H1 (cell line): Measurements from ENCODE around the gene SCYGR7. TPM values are rescaled to one million over a fixed set of nuclear protein-coding genes. Genes with fewer than 3 reads are reported as not detected.

Experiments
- CTCF ChIA-PET: fragments of 300-600 bp; sonication (Branson Sonifier 250); formaldehyde crosslinking; loops from one replicate; lab custom pipeline; 2021; ENCODE audit not compliant: partially characterized antibody; lab: Charles Lee
- POLR2A ChIA-PET: fragments of 300-600 bp; sonication (Branson Sonifier 250); formaldehyde crosslinking; loops from one replicate; lab custom pipeline; 2021; ENCODE audit warnings: inconsistent platforms; ENCODE audit not compliant: partially characterized antibody; lab: Charles Lee
- DNase-seq, 2 experiments: peaks; one replicate each; pipeline versions ENCODE4 v3.0.0 to v3.0.0-alpha.2; 2010 to 2022; ENCODE audit warnings: low spot score in 2 of 2, low read depth in 1 of 2, mixed read lengths in 1 of 2
- FAIRE-seq: peaks from 2 replicates; lab custom pipeline; 2011; peaks lifted over from hg19 to GRCh38; lab: Jason Lieb, UNC
- H2AFZ ChIP-seq: 2 replicates; pipeline ENCODE4 v1.8.1; 2012; ENCODE audit warnings: low read length, inconsistent platforms
- H2AK5ac ChIP-seq: 2 replicates; pipeline ENCODE4 v1.6.1; 2013; ENCODE audit warnings: low read depth, low read length
- H2BK120ac ChIP-seq: replicated peaks from 2 replicates; pipeline ENCODE3; 2013; ENCODE audit warnings: low read depth, low read length, inconsistent platforms
- H2BK12ac ChIP-seq: 2 replicates; pipeline ENCODE4 v1.6.1; 2013; ENCODE audit warnings: low read depth, low read length
- H2BK15ac ChIP-seq: 2 replicates; pipeline ENCODE4 v1.6.1; 2013; ENCODE audit warnings: low read length
- H2BK20ac ChIP-seq: 2 replicates; pipeline ENCODE4 v1.6.1; 2013; ENCODE audit warnings: low read length
- H2BK5ac ChIP-seq: 2 replicates; pipeline ENCODE4 v1.6.1; 2013; ENCODE audit warnings: low read depth, low read length
- H3K14ac ChIP-seq: 2 replicates; pipeline ENCODE4 v1.6.1; 2013; ENCODE audit warnings: inconsistent platforms; ENCODE audit not compliant: insufficient read length
- H3K18ac ChIP-seq: 2 replicates; pipeline ENCODE4 v1.6.1; 2013; ENCODE audit warnings: low read length; ENCODE audit errors: extremely low read depth
- H3K23ac ChIP-seq: 2 replicates; pipeline ENCODE4 v1.6.1; 2013; ENCODE audit warnings: inconsistent platforms; ENCODE audit not compliant: insufficient read length
- H3K23me2 ChIP-seq: 2 replicates; pipeline ENCODE4 v1.6.1; 2013; ENCODE audit warnings: low read depth, low read length
- H3K27ac ChIP-seq: 2 replicates; pipeline ENCODE4 v1.6.1; 2011; ENCODE audit warnings: low read depth, low read length, inconsistent platforms
- H3K27me3 ChIP-seq, 4 experiments: replicated peaks in 1 of 4; 1 replicate in 1 of 4; 2 replicates in 3 of 4; pipeline versions ENCODE4 v1.6.1 to v1.8.1; 2011 to 2013; ENCODE audit warnings: low read length in 3 of 4, mild to moderate bottlenecking in 3 of 4, inconsistent platforms in 2 of 4, mixed read lengths in 2 of 4, moderate library complexity in 1 of 4; ENCODE audit not compliant: control insufficient read depth in 3 of 4, insufficient read depth in 3 of 4; ENCODE audit errors: extremely low read depth in 1 of 4
- H3K36me3 ChIP-seq, 4 experiments: 2 replicates each; pipeline versions ENCODE4 v1.6.1 to v1.8.1; 2011 to 2013; ENCODE audit warnings: mild to moderate bottlenecking in 4 of 4, low read length in 3 of 4, moderate library complexity in 2 of 4, control low read depth in 1 of 4, inconsistent platforms in 1 of 4; ENCODE audit not compliant: insufficient read depth in 4 of 4, control insufficient read depth in 2 of 4
- H3K4ac ChIP-seq: replicated peaks from 2 replicates; pipeline ENCODE3; 2013; ENCODE audit warnings: low read length, low read depth, mixed read lengths, inconsistent platforms; ENCODE audit not compliant: insufficient read length
- H3K4me1 ChIP-seq, 4 experiments: replicated peaks in 1 of 4; 1 replicate in 1 of 4; 2 replicates in 3 of 4; pipeline versions ENCODE4 v1.6.1 to v1.8.1; 2011 to 2013; ENCODE audit warnings: low read length in 3 of 4, inconsistent platforms in 2 of 4, mixed read lengths in 1 of 4; ENCODE audit not compliant: insufficient read depth in 4 of 4, control insufficient read depth in 3 of 4
- H3K4me2 ChIP-seq, 2 experiments: 2 replicates each; pipeline versions ENCODE4 v1.6.1 to v1.8.1; 2011 to 2013; ENCODE audit warnings: low read depth in 2 of 2, low read length in 2 of 2, control low read depth in 1 of 2, inconsistent platforms in 1 of 2, mild to moderate bottlenecking in 1 of 2; ENCODE audit not compliant: insufficient read depth in 1 of 2
- H3K4me3 ChIP-seq, 4 experiments: fragments of 200-600, 300-600 bp in 1 of 4; sonication (generic), shearing (Covaris generic), sonication (Bioruptor Twin) in 1 of 4; 2 replicates each; pipeline versions ENCODE4 v1.5.1 to v1.8.1; 2011 to 2016; ENCODE audit warnings: low read length in 4 of 4, low read depth in 3 of 4, control low read depth in 2 of 4, inconsistent platforms in 2 of 4, mild to moderate bottlenecking in 2 of 4, mixed read lengths in 1 of 4, moderate library complexity in 1 of 4; ENCODE audit not compliant: insufficient read depth in 2 of 4; ENCODE audit errors: extremely low read depth in 1 of 4
- H3K56ac ChIP-seq: replicated peaks from 2 replicates; pipeline ENCODE3; 2013; ENCODE audit warnings: low read depth, mild to moderate bottlenecking, mixed read lengths, low read length, inconsistent platforms; ENCODE audit not compliant: insufficient read length
- H3K79me1 ChIP-seq: 2 replicates; pipeline ENCODE4 v1.6.1; 2013; ENCODE audit warnings: low read depth, low read length, control low read depth
- H3K79me2 ChIP-seq, 2 experiments: 2 replicates each; pipeline versions ENCODE4 v1.6.1 to v1.8.1; 2012 to 2013; ENCODE audit warnings: low read length in 2 of 2, mild to moderate bottlenecking in 2 of 2, inconsistent platforms in 1 of 2; ENCODE audit not compliant: insufficient read depth in 2 of 2, control insufficient read depth in 1 of 2
- H3K9ac ChIP-seq, 4 experiments: replicated peaks in 1 of 4; 1 replicate in 1 of 4; 2 replicates in 3 of 4; pipeline versions ENCODE4 v1.6.1 to v1.8.1; 2011 to 2013; ENCODE audit warnings: low read depth in 3 of 4, low read length in 3 of 4, control low read depth in 2 of 4, mild to moderate bottlenecking in 2 of 4, moderate library complexity in 2 of 4, inconsistent platforms in 1 of 4; ENCODE audit errors: extremely low read depth in 1 of 4
- H3K9me3 ChIP-seq, 2 experiments: 2 replicates each; pipeline versions ENCODE4 v1.6.1 to v1.8.1; 2012 to 2013; ENCODE audit warnings: mild to moderate bottlenecking in 2 of 2, moderate library complexity in 2 of 2, control low read depth in 1 of 2, inconsistent platforms in 1 of 2, low read depth in 1 of 2, low read length in 1 of 2, mixed read lengths in 1 of 2; ENCODE audit not compliant: insufficient read depth in 2 of 2
- H4K20me1 ChIP-seq, 2 experiments: replicated peaks in 1 of 2; 2 replicates each; pipeline versions ENCODE3 to v1.8.1; 2011 to 2013; ENCODE audit warnings: inconsistent platforms in 2 of 2, low read length in 2 of 2, mild to moderate bottlenecking in 1 of 2; ENCODE audit not compliant: insufficient read depth in 2 of 2, control insufficient read depth in 1 of 2
- H4K5ac ChIP-seq: 2 replicates; pipeline ENCODE4 v1.6.1; 2013; ENCODE audit warnings: low read length, low read depth, mixed read lengths, inconsistent platforms; ENCODE audit not compliant: insufficient read length
- H4K8ac ChIP-seq: 2 replicates; pipeline ENCODE4 v1.8.0; 2013; ENCODE audit warnings: mild to moderate bottlenecking, moderate library complexity, low read length, inconsistent platforms; ENCODE audit not compliant: insufficient read depth; ENCODE audit errors: extremely low read depth
- H4K91ac ChIP-seq: replicated peaks from 2 replicates; pipeline ENCODE3; 2013; ENCODE audit warnings: low read length, mixed read lengths, inconsistent platforms; ENCODE audit not compliant: insufficient read length
- ATF2 ChIP-seq: IDR thresholded peaks from 2 replicates; pipeline ENCODE4 v1.6.1; 2012; ENCODE audit warnings: low read length, inconsistent platforms
- BCL11A ChIP-seq, 2 experiments: IDR thresholded peaks; one replicate each; pipeline ENCODE4 v1.6.1; 2011; ENCODE audit warnings: low read depth in 2 of 2, low read length in 2 of 2, mild to moderate bottlenecking in 2 of 2
- CBX5 ChIP-seq: fragments of 300-800, 300-1000 bp; sonication (generic); IDR thresholded peaks from 2 replicates; pipeline ENCODE4 v1.7.1; 2016; ENCODE audit warnings: antibody characterized with exemption, low read length, low read depth
- CHD2 ChIP-seq: IDR thresholded peaks from 2 replicates; pipeline ENCODE4 v1.6.1; 2012; ENCODE audit warnings: low read length, improper control_type of control experiment
- CTCF ChIP-seq, 3 experiments: IDR thresholded peaks; 1 replicate in 2 of 3; 2 replicates in 1 of 3; pipeline versions ENCODE4 v1.5.1 to v1.6.1; 2011; ENCODE audit warnings: low read length in 3 of 3, mild to moderate bottlenecking in 3 of 3, inconsistent platforms in 2 of 3, low read depth in 1 of 3, moderate library complexity in 1 of 3; ENCODE audit not compliant: insufficient read depth in 1 of 3; ENCODE audit errors: control extremely low read depth in 1 of 3
- POLR2AphosphoS5 ChIP-seq: IDR thresholded peaks from 2 replicates; pipeline ENCODE4 v1.6.1; 2011; ENCODE audit warnings: low read depth, low read length
- SP2 ChIP-seq: IDR thresholded peaks from 2 replicates; pipeline ENCODE4 v1.6.1; 2012; ENCODE audit warnings: mild to moderate bottlenecking, low read length, inconsistent platforms
- WGBS, 2 experiments: shearing (Covaris generic) in 1 of 2; methylation state at CpG; one replicate each; pipeline versions ENCODE4 v1.1.6 to v1.1.7; 2013 to 2015; ENCODE audit warnings: low lambda C conversion rate in 2 of 2, mixed read lengths in 2 of 2, inconsistent platforms in 1 of 2, low coverage in 1 of 2, missing lambda C conversion rate in 1 of 2; ENCODE audit not compliant: insufficient replicate concordance in 2 of 2, insufficient coverage in 1 of 2, insufficient read length in 1 of 2; ENCODE audit errors: extremely low coverage in 1 of 2, missing lambda C conversion rate in 1 of 2; 5-methylcytosine and 5-hydroxymethylcytosine counted together
- polyA plus RNA-seq, 7 experiments: library from polyadenylated mRNA; depleted of rRNA in 3 of 7; stranded (reverse) in 5 of 7; unstranded in 2 of 7; fragments of >200 nt in 5 of 7; fragments of 200-250 nt in 2 of 7; gene quantifications; 1 replicate in 5 of 7; 2 replicates in 1 of 7; 4 replicates in 1 of 7; pipeline versions ENCODE4 v1.2.1 to v1.2.3, GENCODE V29; 2011 to 2013; ENCODE audit warnings: missing spikeins in 2 of 7, mixed read lengths in 2 of 7
- total RNA-seq: library from RNA; stranded (reverse); fragmentation: NEBNext Ultra II Directional; extraction: Animal tissue kit (Norgen Biotek cat#: 25700); gene quantifications from 2 replicates; pipeline ENCODE4 v1.2.1, GENCODE V29; 2021

SCYGR7 gene
- total and polyA plus RNA-seq, 2 of the 8 experiments (the other 6 are each of a cell fraction or from before 2014, with no cell fraction given), result not detected

GRCh38 chr2:227701556-227701955, 26.6 kb upstream of the SCYGR7 start:
- Histone ChIP-seq H3K23ac (no peak overlapping the region), H2BK12ac (no peak overlapping the region), H2BK15ac (no peak overlapping the region), H3K27ac (no peak overlapping the region), H2BK20ac (no peak overlapping the region), H3K9me3 (no peaks in the 10 kb centered on the region; a peak in 1 of 4 replicates), H3K4me1 (no peaks in the 10 kb centered on the region), H3K23me2 (no peaks in the 10 kb centered on the region), H2BK120ac (no peak overlapping the region), H2BK5ac (no peak overlapping the region), H3K9ac (no peak overlapping the region), H4K5ac (no peak overlapping the region), H4K20me1 (no peaks in the 10 kb centered on the region), H3K79me2 (no peaks in the 10 kb centered on the region), H2AK5ac (no peak overlapping the region), H3K4me2 (no peak overlapping the region), H3K79me1 (no peaks in the 10 kb centered on the region), H3K56ac (no peak overlapping the region), H3K18ac (no peak overlapping the region), H3K36me3 (no peaks in the 10 kb centered on the region; a peak in 1 of 8 replicates), H2AFZ (no peak overlapping the region), H4K8ac (no peak overlapping the region), H4K91ac (no peak overlapping the region), H3K14ac (no peak overlapping the region), H3K4ac (no peak overlapping the region), H3K27me3 (no peaks in the 10 kb centered on the region), H3K4me3 (no peak overlapping the region)
- WGBS, 2 experiments, result 91% methylated on average over 1 of the region's 3 CpGs; no CpG with 5 or more reads in 1 of the 2 experiments
- FAIRE-seq (no peak), DNase-seq (no peak)
- ChIA-PET CTCF (no interaction called here), POLR2A (no interaction called here)
- TF ChIP-seq BCL11A (IDR thresholded peaks at IDR 0.05; ENCODE audit: low read depth in 2 of 2, low read length in 2 of 2) (no peak), CTCF (IDR thresholded peaks at IDR 0.05; ENCODE audit: control extremely low read depth in 1 of 3, insufficient read depth in 1 of 3, low read depth in 1 of 3, low read length in 3 of 3) (no peak), SP2 (no peak), CHD2 (no peak), POLR2AphosphoS5 (no peak), CBX5 (no peak), ATF2 (no peak)
